MM.1S (cell line): ENCODE data around the gene ITK.

Experiments
- CTCF ChIP-seq: fragments of 300-600 bp; sonication (generic); IDR thresholded peaks from 2 replicates; pipeline ENCODE4 v1.5.1; 2016; ENCODE audit warnings: antibody characterized with exemption, low read length, mixed read lengths
- EZH2 ChIP-seq: fragments of 300-600 bp; sonication (generic); optimal IDR thresholded peaks from 2 replicates; pipeline ENCODE3; 2017; ENCODE audit warnings: low read depth, mild to moderate bottlenecking, antibody characterized with exemption, low read length, mixed read lengths
- EZH2phosphoT487 ChIP-seq: fragments of 300-600 bp; sonication (generic); IDR thresholded peaks from 2 replicates; pipeline ENCODE4 v1.6.1; 2018; ENCODE audit warnings: antibody characterized with exemption, low read length

GRCh38 chr5:157159209-157159751, 21.4 kb upstream of the ITK start:
- TF ChIP-seq CTCF, result no peak
- TF ChIP-seq EZH2phosphoT487, result no peak
- no peak for TF ChIP-seq EZH2
